Endothelial cell of umbilical vein (primary cell): ENCODE measurements around the gene SSBP3.

ENCODE experiments used
- CTCF ChIP-seq, 2 donors: IDR thresholded peaks; 1 replicate in 1 of 2; 2 replicates in 1 of 2; pipeline ENCODE4 v1.5.1; 2011; ENCODE audit warnings: low read length in 2 of 2, mild to moderate bottlenecking in 2 of 2, moderate library complexity in 2 of 2, control low read depth in 1 of 2, inconsistent platforms in 1 of 2, low read depth in 1 of 2; ENCODE audit not compliant: insufficient read depth in 1 of 2; ENCODE audit errors: extremely low read depth in 1 of 2
- EZH2 ChIP-seq: IDR thresholded peaks from 2 replicates; pipeline ENCODE4 v1.6.1; 2012; ENCODE audit warnings: borderline replicate concordance, low read depth, mild to moderate bottlenecking, moderate library complexity, low read length, inconsistent platforms; ENCODE audit not compliant: severe bottlenecking
- POLR2A ChIP-seq: IDR thresholded peaks from 2 replicates; pipeline ENCODE4 v1.6.1; 2012; ENCODE audit warnings: low read depth, mild to moderate bottlenecking, control low read depth, low read length
- POLR2AphosphoS5 ChIP-seq: IDR thresholded peaks from 2 replicates; pipeline ENCODE4 v1.6.1; 2012; ENCODE audit warnings: low read depth, mild to moderate bottlenecking, control low read depth, low read length, moderate library complexity; ENCODE audit not compliant: insufficient read depth

- no peak for TF ChIP-seq POLR2A
- no peak for TF ChIP-seq CTCF (IDR thresholded peaks at IDR 0.05; ENCODE audit: extremely low read depth in 1 of 2, insufficient read depth in 1 of 2, low read depth in 1 of 2, low read length in 2 of 2)
- TF ChIP-seq EZH2, result no peak
- no peak for TF ChIP-seq POLR2AphosphoS5
Measured at GRCh38 chr1:54245501-54245900, 160.7 kb downstream of the SSBP3 start.
